IMR-90 (cell line): ENCODE measurements around the gene LRRC40. TPM values are rescaled to one million over a fixed set of nuclear protein-coding genes. Genes with fewer than 3 reads are reported as not detected.

Experiments
- ATAC-seq: fragments of 200-7000 bp; cut with Tn5 transposase; 2 replicates; pipeline ENCODE4 v1.9.1; 2020; ENCODE audit warnings: low read depth, mild to moderate bottlenecking, moderate library complexity
- BruUV-seq: library from RNA; stranded (reverse); fragments of 400-500 nt; replicated peaks from 2 replicates; lab custom pipeline; 2021; lab: Mats Ljungman, UMichigan
- CTCF ChIA-PET: fragments of 300-600 bp; formaldehyde crosslinking; extraction: SDS; loops from one replicate; lab custom pipeline; 2021; ENCODE audit warnings: antibody characterized with exemption; lab: Yijun Ruan, JAX
- POLR2A ChIA-PET: fragments of 300-600 bp; sonication (Branson Sonifier 250); formaldehyde crosslinking; loops from one replicate; lab custom pipeline; 2022; ENCODE audit warnings: antibody characterized with exemption; ENCODE audit not compliant: unreplicated experiment; lab: Charles Lee
- DNase-seq: peaks from one replicate; pipeline ENCODE4 v3.0.0; 2013
- H2AFZ ChIP-seq: replicated peaks from 2 replicates; pipeline ENCODE3; 2013; ENCODE audit warnings: low read length, mild to moderate bottlenecking; ENCODE audit not compliant: poor library complexity
- H2AK5ac ChIP-seq: 2 replicates; pipeline ENCODE4 v1.6.1; 2013; ENCODE audit warnings: low read depth, low read length, inconsistent platforms
- H2AK9ac ChIP-seq: replicated peaks from 2 replicates; pipeline ENCODE3; 2013; ENCODE audit warnings: mild to moderate bottlenecking, low read depth, low read length, moderate library complexity; ENCODE audit not compliant: poor library complexity
- H2BK120ac ChIP-seq: 2 replicates; pipeline ENCODE4 v1.6.1; 2013; ENCODE audit warnings: low read depth, low read length, inconsistent platforms
- H2BK15ac ChIP-seq: 3 replicates; pipeline ENCODE4 v1.6.1; 2013; ENCODE audit warnings: low read depth, low read length, inconsistent platforms
- H2BK20ac ChIP-seq: 2 replicates; pipeline ENCODE4 v1.6.1; 2013; ENCODE audit warnings: low read depth, mild to moderate bottlenecking, inconsistent platforms, low read length, moderate library complexity
- H2BK5ac ChIP-seq: 2 replicates; pipeline ENCODE4 v1.6.1; 2013; ENCODE audit warnings: mild to moderate bottlenecking, low read depth, low read length, inconsistent platforms; ENCODE audit not compliant: poor library complexity, severe bottlenecking
- H3K14ac ChIP-seq: replicated peaks from 2 replicates; pipeline ENCODE4 v1.6.1; 2013; ENCODE audit warnings: low read depth, low read length, inconsistent platforms
- H3K18ac ChIP-seq: 2 replicates; pipeline ENCODE4 v1.6.1; 2013; ENCODE audit warnings: low read depth, low read length, control low read depth
- H3K23ac ChIP-seq: 2 replicates; pipeline ENCODE4 v1.6.1; 2013; ENCODE audit warnings: low read depth, low read length, inconsistent platforms
- H3K27ac ChIP-seq: 2 replicates; pipeline ENCODE4 v1.5.1; 2013; ENCODE audit warnings: mild to moderate bottlenecking, control low read depth, low read length; ENCODE audit not compliant: insufficient read depth
- H3K27me3 ChIP-seq: 2 replicates; pipeline ENCODE4 v1.6.1; 2013; ENCODE audit warnings: low read length; ENCODE audit not compliant: control insufficient read depth, insufficient read depth
- H3K36me3 ChIP-seq: 2 replicates; pipeline ENCODE4 v1.6.1; 2013; ENCODE audit warnings: low read length, mixed read lengths; ENCODE audit not compliant: control insufficient read depth, insufficient read depth
- H3K4ac ChIP-seq: 2 replicates; pipeline ENCODE4 v1.6.1; 2013; ENCODE audit warnings: low read depth, low read length, inconsistent platforms
- H3K4me1 ChIP-seq: 2 replicates; pipeline ENCODE4 v1.6.1; 2013; ENCODE audit warnings: low read length, mixed read lengths; ENCODE audit not compliant: control insufficient read depth, insufficient read depth
- H3K4me2 ChIP-seq: 2 replicates; pipeline ENCODE4 v1.6.1; 2013; ENCODE audit warnings: low read depth, mild to moderate bottlenecking, control low read depth, low read length, moderate library complexity
- H3K4me3 ChIP-seq: 2 replicates; pipeline ENCODE4 v1.5.1; 2013; ENCODE audit warnings: low read depth, mild to moderate bottlenecking, control low read depth, low read length, moderate library complexity; ENCODE audit not compliant: insufficient read depth
- H3K56ac ChIP-seq: 2 replicates; pipeline ENCODE4 v1.6.1; 2013; ENCODE audit warnings: low read length, inconsistent platforms; ENCODE audit not compliant: insufficient read depth; ENCODE audit errors: extremely low read depth
- H3K79me1 ChIP-seq, 2 experiments: 2 replicates each; pipeline ENCODE4 v1.6.1; 2013; ENCODE audit warnings: low read length in 2 of 2, inconsistent platforms in 1 of 2, low read depth in 1 of 2
- H3K9ac ChIP-seq: 2 replicates; pipeline ENCODE4 v1.6.1; 2013; ENCODE audit warnings: low read depth, low read length, control low read depth
- H3K9me1 ChIP-seq: 2 replicates; pipeline ENCODE4 v1.6.1; 2013; ENCODE audit warnings: low read length, inconsistent platforms; ENCODE audit not compliant: insufficient read depth
- H3K9me3 ChIP-seq: 2 replicates; pipeline ENCODE4 v1.6.1; 2013; ENCODE audit warnings: low read length; ENCODE audit not compliant: control insufficient read depth, insufficient read depth
- H4K20me1 ChIP-seq: 2 replicates; pipeline ENCODE4 v1.6.1; 2013; ENCODE audit warnings: low read length, inconsistent platforms; ENCODE audit not compliant: insufficient read depth
- H4K5ac ChIP-seq: 2 replicates; pipeline ENCODE4 v1.6.1; 2013; ENCODE audit warnings: mild to moderate bottlenecking, low read depth, low read length, control low read depth
- H4K8ac ChIP-seq, 2 experiments: 2 replicates each; pipeline ENCODE4 v1.6.1; 2013; ENCODE audit warnings: low read depth in 2 of 2, low read length in 2 of 2, control low read depth in 1 of 2, inconsistent platforms in 1 of 2
- H4K91ac ChIP-seq: 2 replicates; pipeline ENCODE4 v1.6.1; 2013; ENCODE audit warnings: low read depth, low read length, inconsistent platforms; ENCODE audit not compliant: insufficient read depth
- BHLHE40 ChIP-seq: fragments of 150-350 bp; IDR thresholded peaks from 2 replicates; pipeline ENCODE4 v1.6.1; 2016; ENCODE audit warnings: mild to moderate bottlenecking, low read depth, low read length
- CTCF ChIP-seq: conservative IDR thresholded peaks from 2 replicates; pipeline ENCODE4 v1.5.1; 2012; ENCODE audit warnings: mild to moderate bottlenecking, low read depth, low read length, improper control_type of control experiment
- ELK1 ChIP-seq: fragments of 150-350 bp; IDR thresholded peaks from 2 replicates; pipeline ENCODE4 v1.6.1; 2016; ENCODE audit warnings: low read depth, mild to moderate bottlenecking, low read length, moderate library complexity, borderline replicate concordance
- FOS ChIP-seq: fragments of 150-350 bp; IDR thresholded peaks from 2 replicates; pipeline ENCODE4 v1.6.1; 2016; ENCODE audit warnings: low read depth, low read length
- MAFK ChIP-seq: IDR thresholded peaks from 2 replicates; pipeline ENCODE4 v1.6.1; 2012; ENCODE audit warnings: low read depth, low read length, improper control_type of control experiment
- MXI1 ChIP-seq: IDR thresholded peaks from 2 replicates; pipeline ENCODE4 v1.6.1; 2012; ENCODE audit warnings: low read depth, mild to moderate bottlenecking, low read length, moderate library complexity, borderline replicate concordance
- POLR2A ChIP-seq: IDR thresholded peaks from 2 replicates; pipeline ENCODE4 v1.6.1; 2012; ENCODE audit warnings: mild to moderate bottlenecking, low read depth, low read length
- RAD21 ChIP-seq: IDR thresholded peaks from 2 replicates; pipeline ENCODE4 v1.6.1; 2012; ENCODE audit warnings: low read length, improper control_type of control experiment
- RCOR1 ChIP-seq: IDR thresholded peaks from 2 replicates; pipeline ENCODE4 v1.6.1; 2012; ENCODE audit warnings: mild to moderate bottlenecking, low read length, improper control_type of control experiment; ENCODE audit not compliant: insufficient replicate concordance
- SMC3 ChIP-seq: fragments of 150-350 bp; IDR thresholded peaks from 2 replicates; pipeline ENCODE4 v1.6.1; 2016; ENCODE audit warnings: low read depth, mild to moderate bottlenecking, antibody characterized with exemption, low read length, moderate library complexity
- WGBS, 2 experiments: methylation state at CpG; one replicate each; pipeline versions ENCODE4 v1.1.5 to v1.1.7; 2013; ENCODE audit warnings: missing lambda C conversion rate in 2 of 2; ENCODE audit not compliant: insufficient read length in 1 of 2; ENCODE audit errors: extremely low coverage in 2 of 2; 5-methylcytosine and 5-hydroxymethylcytosine counted together
- dilution Hi-C: fragments of 300-500 bp; cut with HindIII; formaldehyde crosslinking; loops from one replicate; pipeline ENCODE4 v1.14.3; 2018; ENCODE audit warnings: low sequenced_read_pairs; ENCODE audit not compliant: unreplicated experiment
- in situ Hi-C: fragments of 300-500 bp; cut with MboI; formaldehyde crosslinking; loops from 3 replicates; pipeline ENCODE4 v1.14.3; 2019; ENCODE audit warnings: low sequenced_read_pairs, inconsistent platforms, mixed read lengths
- intact Hi-C: fragments of 100-400 bp; cut with micrococcal nuclease; formaldehyde crosslinking; loops from 2 replicates; pipeline ENCODE4 v1.10.0; 2022
- polyA plus RNA-seq, 3 experiments: library from polyadenylated mRNA; depleted of rRNA; stranded (reverse); fragments of >200 nt; gene quantifications; 2 replicates each; pipeline ENCODE4 v1.2.3, GENCODE V29; 2012; ENCODE audit warnings: low replicate concordance in 1 of 3
- total RNA-seq: library from RNA; depleted of rRNA; stranded (reverse); fragments of >200 nt; gene quantifications from 2 replicates; pipeline ENCODE4 v1.2.3, GENCODE V29; 2012

LRRC40 gene
- total and polyA plus RNA-seq, 2 of the 4 experiments (the other 2 are of a cell fraction), result 11.1 to 17.4 TPM

GRCh38 chr1:70220015-70220414, 14.6 kb upstream of the LRRC40 start:
- DNase-seq (no peak), ATAC-seq (no peak)
- H2AFZ ChIP-seq, result no peak overlapping the region
- TF ChIP-seq FOS (no peak), CTCF (no peak), RCOR1 (no peak), BHLHE40 (no peak), ELK1 (no peak), POLR2A (no peak), MAFK (no peak), SMC3 (no peak), MXI1 (no peak), RAD21 (no peak)
- ChIA-PET POLR2A (no interaction called here), CTCF (no interaction called here)
- H3K14ac ChIP-seq, result no peak overlapping the region
- H3K56ac ChIP-seq, result no peak overlapping the region
- peaks cover 33% of the 10 kb centered on the region for H4K20me1 ChIP-seq
- no peak overlapping the region for H2BK5ac ChIP-seq
- no peaks in the 10 kb centered on the region for H3K9me3 ChIP-seq
- no peak overlapping the region for H2BK15ac ChIP-seq
- dilution Hi-C loops, result no loop called here
- no peak overlapping the region for H3K4ac ChIP-seq
- no peak overlapping the region for H3K18ac ChIP-seq
- H2AK9ac ChIP-seq, result no peak overlapping the region
- no peaks in the 10 kb centered on the region for H3K27me3 ChIP-seq
- no peak overlapping the region for H3K4me3 ChIP-seq
- H2AK5ac ChIP-seq, result no peak overlapping the region
- intact Hi-C loops, result loop anchor here (2.0 to 10.0 kb wide), 3 partner anchors 132 to 191 kb away; partner anchors contain the start of genes ANKRD13C and CTH
- H3K79me1 ChIP-seq, result peaks cover 12 to 50% of the 10 kb centered on the region in 2 experiments
- H4K8ac ChIP-seq, result no peak overlapping the region
- H4K5ac ChIP-seq, result no peak overlapping the region
- H3K23ac ChIP-seq, result no peak overlapping the region
- BruUV-seq, result no TSS peak
- in situ Hi-C loops, result no loop called here
- H3K4me2 ChIP-seq, result no peak overlapping the region
- no peak overlapping the region for H2BK120ac ChIP-seq
- H2BK20ac ChIP-seq, result no peak overlapping the region; the same call in 1 of the 2 replicates
- H4K91ac ChIP-seq, result no peak overlapping the region
- 0 out of 2 replicates have a peak, but pooled peaks cover 2% of the 10 kb centered on the region for H3K4me1 ChIP-seq
- WGBS, 2 experiments, result no CpG with 5 or more reads among the region's 2 CpGs
- peaks cover 4% of the 10 kb centered on the region; the same call in 1 of the 2 replicates for H3K9me1 ChIP-seq
- no peak overlapping the region for H3K27ac ChIP-seq
- peaks cover 12% of the 10 kb centered on the region for H3K36me3 ChIP-seq
- no peak overlapping the region for H3K9ac ChIP-seq
